ACC112 (cell line): ENCODE results near the gene C1orf74.

Experiments used
- H2AFZ ChIP-seq: fragments of 200-600 bp; sonication (generic); one replicate; pipeline ENCODE4 v1.6.0; 2017; ENCODE audit warnings: antibody characterized with exemption, low read length; ENCODE audit not compliant: unreplicated experiment
- H3K27ac ChIP-seq: fragments of 200-600 bp; sonication (generic); 2 replicates; pipeline ENCODE4 v1.5.1; 2014; ENCODE audit warnings: low read depth, mild to moderate bottlenecking, antibody characterized with exemption, low read length, moderate library complexity
- H3K27me3 ChIP-seq: fragments of 200-600 bp; sonication (generic); 2 replicates; pipeline ENCODE4 v1.6.1; 2014; ENCODE audit warnings: mild to moderate bottlenecking, antibody characterized with exemption, low read length, moderate library complexity, mixed read lengths; ENCODE audit not compliant: insufficient read depth
- H3K36me3 ChIP-seq: fragments of 200-600 bp; sonication (generic); 2 replicates; pipeline ENCODE4 v1.6.1; 2016; ENCODE audit warnings: mild to moderate bottlenecking, antibody characterized with exemption, low read length, moderate library complexity, mixed read lengths; ENCODE audit not compliant: insufficient read depth
- H3K4me1 ChIP-seq: fragments of 200-600 bp; sonication (generic); one replicate; pipeline ENCODE4 v1.6.1; 2016; ENCODE audit warnings: low read length, mixed read lengths; ENCODE audit not compliant: insufficient read depth, unreplicated experiment, control insufficient read depth
- H3K4me3 ChIP-seq: fragments of 200-600 bp; sonication (generic); 2 replicates; pipeline ENCODE4 v1.5.1; 2014; ENCODE audit warnings: mild to moderate bottlenecking, low read depth, low read length
- H3K79me2 ChIP-seq: fragments of 200-600 bp; sonication (generic); one replicate; pipeline ENCODE4 v1.6.0; 2016; ENCODE audit warnings: low read length; ENCODE audit not compliant: control insufficient read depth, unreplicated experiment, insufficient read depth

The C1orf74 gene

GRCh38 chr1:209769971-209770370 lies 14.4 kb downstream of the C1orf74 start:
- Histone ChIP-seq H3K27ac (peak overlapping the region; percentile 76), H3K4me3 (no peak overlapping the region), H3K27me3 (no peaks in the 10 kb centered on the region), H3K36me3 (no peaks in the 10 kb centered on the region), H3K79me2 (no peaks in the 10 kb centered on the region), H3K4me1 (peaks cover 19% of the 10 kb centered on the region), H2AFZ (peak overlapping the region; percentile 96)

GRCh38 chr1:209769171-209769904 lies 15.0 kb downstream of the C1orf74 start:
- H3K27me3 ChIP-seq: no peaks in the 10 kb centered on the region
- peak overlapping the region; percentile 96 for H2AFZ ChIP-seq
- H3K79me2 ChIP-seq: no peaks in the 10 kb centered on the region
- H3K4me3 ChIP-seq: peak overlapping the region; percentile 19; the same call in 1 of the 2 replicates
- H3K27ac ChIP-seq: peak overlapping the region; percentile 76
- H3K4me1 ChIP-seq: peaks cover 19% of the 10 kb centered on the region
- no peaks in the 10 kb centered on the region for H3K36me3 ChIP-seq

- no peak overlapping the region for H2AFZ ChIP-seq
These were observed 16.0 kb downstream of the C1orf74 start for GRCh38 chr1:209768354-209768774.

DNA sequence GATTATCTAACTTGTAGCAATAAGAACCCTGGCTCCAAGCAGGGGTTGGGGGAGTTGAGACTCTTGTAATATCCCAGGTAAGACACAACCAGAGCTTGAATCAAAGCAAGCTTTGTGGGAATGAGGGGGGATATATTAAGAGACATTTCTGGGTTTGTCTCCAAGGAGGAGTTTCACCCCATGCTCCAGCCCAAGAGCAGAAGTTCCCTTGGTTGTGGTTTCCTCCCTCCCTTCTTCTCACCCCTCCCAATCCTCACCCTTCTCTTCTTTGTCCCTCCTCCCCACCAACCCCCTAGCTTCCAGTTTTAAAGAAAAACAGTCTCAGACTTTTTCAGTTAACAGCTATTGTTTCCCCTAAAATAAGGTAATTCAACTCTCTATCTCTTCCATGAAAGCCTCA lies 16.7 kb downstream of the C1orf74 start:
- Histone ChIP-seq H3K36me3 (no peaks in the 10 kb centered on the region), H3K27me3 (no peaks in the 10 kb centered on the region), H3K27ac (no peak overlapping the region), H3K4me1 (peaks cover 19% of the 10 kb centered on the region), H2AFZ (no peak overlapping the region), H3K4me3 (no peak overlapping the region), H3K79me2 (no peaks in the 10 kb centered on the region)

More at GRCh38 chr1:209768354-209768774, 16.0 kb downstream of the C1orf74 start:
- H3K36me3 ChIP-seq: no peaks in the 10 kb centered on the region
- no peaks in the 10 kb centered on the region for H3K79me2 ChIP-seq
- H3K27ac ChIP-seq: no peak overlapping the region
- H3K4me3 ChIP-seq: no peak overlapping the region
- no peaks in the 10 kb centered on the region for H3K27me3 ChIP-seq
- H3K4me1 ChIP-seq: peaks cover 19% of the 10 kb centered on the region

- Histone ChIP-seq H2AFZ (no peak overlapping the region), H3K27ac (no peak overlapping the region), H3K79me2 (no peaks in the 10 kb centered on the region), H3K27me3 (no peaks in the 10 kb centered on the region), H3K4me3 (no peak overlapping the region), H3K4me1 (peaks cover 19% of the 10 kb centered on the region), H3K36me3 (no peaks in the 10 kb centered on the region)
These were observed 17.3 kb downstream of the C1orf74 start for GRCh38 chr1:209767096-209767495.

- no peaks in the 10 kb centered on the region for H3K79me2 ChIP-seq
- no peak overlapping the region for H3K27ac ChIP-seq
- no peaks in the 10 kb centered on the region for H3K27me3 ChIP-seq
- no peak overlapping the region for H3K4me3 ChIP-seq
- H3K36me3 ChIP-seq: no peaks in the 10 kb centered on the region
- H2AFZ ChIP-seq: no peak overlapping the region
- peaks cover 22% of the 10 kb centered on the region for H3K4me1 ChIP-seq
These were observed 18.3 kb downstream of the C1orf74 start for GRCh38 chr1:209766051-209766450.

GRCh38 chr1:209761011-209761635 lies 23.2 kb downstream of the C1orf74 start:
- Histone ChIP-seq H3K79me2 (no peaks in the 10 kb centered on the region), H3K4me1 (peaks cover 4% of the 10 kb centered on the region), H3K36me3 (no peaks in the 10 kb centered on the region), H3K27ac (no peak overlapping the region), H3K4me3 (no peak overlapping the region), H3K27me3 (peaks cover 7% of the 10 kb centered on the region; the same call in 1 of the 2 replicates), H2AFZ (no peak overlapping the region)

- no peaks in the 10 kb centered on the region for H3K79me2 ChIP-seq
- H2AFZ ChIP-seq: no peak overlapping the region
- H3K27ac ChIP-seq: no peak overlapping the region
- H3K4me1 ChIP-seq: peaks cover 4% of the 10 kb centered on the region
- no peak overlapping the region for H3K4me3 ChIP-seq
- H3K27me3 ChIP-seq: peaks cover 7% of the 10 kb centered on the region; the same call in 1 of the 2 replicates
- no peaks in the 10 kb centered on the region for H3K36me3 ChIP-seq
These were observed 24.5 kb downstream of the C1orf74 start for GRCh38 chr1:209759829-209760359.

DNA sequence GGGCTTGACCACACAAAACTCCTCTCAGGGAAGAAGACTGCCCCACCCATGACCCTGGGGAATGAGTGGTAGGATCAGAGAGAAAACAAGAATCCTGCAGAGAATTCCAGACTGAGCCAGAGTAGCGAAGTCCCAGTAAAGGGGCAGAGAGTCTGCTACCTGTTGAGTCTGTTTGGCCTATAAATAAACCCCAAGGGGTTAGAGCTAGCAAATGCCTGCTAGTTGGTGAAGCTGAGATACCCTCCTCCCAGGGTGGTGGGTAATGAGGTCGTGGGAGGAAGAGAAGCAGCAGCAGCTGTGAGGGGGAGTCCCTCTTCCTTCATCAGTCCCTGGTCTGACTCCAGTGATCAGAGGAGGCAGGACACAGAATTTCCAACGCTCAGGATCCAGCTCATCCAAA lies 26.0 kb downstream of the C1orf74 start:
- Histone ChIP-seq H2AFZ (no peak overlapping the region), H3K4me1 (peaks cover 4% of the 10 kb centered on the region), H3K36me3 (no peaks in the 10 kb centered on the region), H3K4me3 (no peak overlapping the region), H3K79me2 (no peaks in the 10 kb centered on the region), H3K27ac (no peak overlapping the region), H3K27me3 (peaks cover 7% of the 10 kb centered on the region; the same call in 1 of the 2 replicates)

DNA sequence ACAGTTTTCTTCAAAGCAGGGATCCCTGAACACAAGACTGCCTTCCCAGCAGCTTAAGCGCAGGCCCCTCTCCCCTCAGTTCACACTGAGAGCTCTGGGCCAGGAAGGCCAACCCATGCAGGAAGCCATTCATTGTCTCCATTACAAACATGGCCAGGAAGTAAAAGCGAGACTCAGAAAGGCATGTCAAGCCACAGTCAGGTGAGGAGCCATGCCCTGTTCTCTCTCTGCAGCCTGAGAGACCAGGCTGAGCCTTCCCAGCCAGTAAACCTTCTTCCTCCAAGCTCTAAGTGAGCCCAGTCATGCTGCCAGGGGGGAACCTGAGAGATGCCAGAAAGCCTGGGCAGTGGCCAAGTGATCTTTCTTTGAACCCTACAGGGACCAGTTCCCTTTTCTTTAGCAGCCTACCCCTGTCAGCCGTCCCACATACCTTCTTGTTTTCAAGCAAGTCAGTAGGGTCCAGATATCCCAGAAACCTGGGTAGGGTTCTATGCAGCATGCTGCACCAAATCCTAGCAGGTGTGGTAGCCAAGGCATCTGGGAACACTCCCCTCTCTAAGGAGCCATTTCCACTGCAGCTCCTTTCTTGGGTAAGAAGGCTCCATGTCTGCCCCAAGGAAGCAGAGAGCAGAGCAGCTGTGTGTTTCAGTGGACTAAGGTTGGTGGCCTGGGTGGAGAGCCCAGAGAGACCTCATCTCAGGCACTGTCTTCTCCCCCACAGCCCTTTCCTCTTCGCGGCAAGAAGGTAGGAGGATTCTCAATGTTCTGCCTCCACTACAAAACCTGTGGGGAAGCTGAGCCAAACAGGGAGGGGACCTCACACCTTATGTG lies 27.5 kb downstream of the C1orf74 start:
- Histone ChIP-seq H3K4me1 (peaks cover 4% of the 10 kb centered on the region), H3K36me3 (no peaks in the 10 kb centered on the region), H3K4me3 (no peak overlapping the region), H3K27me3 (peaks cover 7% of the 10 kb centered on the region; the same call in 1 of the 2 replicates), H3K27ac (no peak overlapping the region), H3K79me2 (no peaks in the 10 kb centered on the region), H2AFZ (no peak overlapping the region)
